ENCODE results near the gene GRIA2.

The GRIA2 gene

GRCh38 chr4:157372154-157372553 is 151.6 kb downstream of the GRIA2 start:
- no peak for DNase-seq (ENCODE audit: low read depth, low spot score)

DNA sequence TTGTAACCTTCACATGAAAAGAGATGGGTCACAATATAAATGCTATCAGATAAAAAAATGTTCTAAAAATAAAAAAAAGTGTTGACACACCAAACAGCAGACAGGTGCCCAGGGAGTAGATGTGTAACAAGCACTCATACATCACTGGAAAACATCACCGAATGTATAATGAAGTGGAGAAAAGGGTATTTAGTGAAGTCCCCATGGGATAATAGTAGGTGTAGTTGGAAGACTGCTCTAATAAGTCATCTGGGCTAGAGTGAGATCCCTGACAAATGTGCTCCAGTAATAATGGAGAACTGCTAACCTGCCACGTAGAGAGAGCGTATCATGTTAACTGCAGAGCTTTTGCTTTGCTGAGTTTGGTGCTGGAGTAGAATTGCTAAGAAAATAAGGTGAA is 152.0 kb downstream of the GRIA2 start:
- DNase-seq (ENCODE audit: low read depth, low spot score), result no peak

- DNase-seq (ENCODE audit: low read depth, low spot score), result no peak
Measured at GRCh38 chr4:157389741-157390140, 169.2 kb downstream of the GRIA2 start.

DNA sequence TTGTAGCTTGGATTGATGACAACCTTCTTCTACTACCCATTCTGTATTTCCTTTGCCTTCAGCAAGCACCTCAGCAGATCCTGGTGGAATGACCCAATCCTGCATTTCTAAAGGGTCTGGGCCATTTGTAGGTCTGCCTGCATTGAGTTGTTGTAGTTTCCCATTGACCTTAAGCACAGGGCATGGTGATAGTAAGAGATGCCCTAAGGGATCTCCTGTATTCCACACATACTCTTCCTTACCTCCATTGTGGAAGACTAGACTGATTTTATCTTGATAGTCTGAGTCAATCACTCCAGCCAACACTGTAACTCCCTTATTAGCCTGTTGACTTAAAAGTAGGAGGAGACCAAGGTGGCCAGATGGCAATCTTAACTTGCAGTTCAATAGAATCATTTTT is 184.5 kb downstream of the GRIA2 start:
- DNase-seq (ENCODE audit: low read depth, low spot score), result no peak

Data from smooth muscle cell of the brain vasculature (primary cell).